Ectodermal cell (in vitro differentiated cells): ENCODE data around the gene SRMS.
"Not testable (repeated sequence)": the region's sequence is repeated elsewhere in the genome, so short reads cannot be mapped to it uniquely, and the experiment has no call there.

ENCODE experiments used
- H3K27ac ChIP-seq: 2 replicates; pipeline ENCODE4 v1.7.0; 2013; ENCODE audit warnings: mild to moderate bottlenecking, low read depth, low read length; ENCODE audit not compliant: insufficient read depth, poor library complexity, severe bottlenecking
- H3K27me3 ChIP-seq: 2 replicates; pipeline ENCODE4 v1.7.0; 2013; ENCODE audit warnings: mild to moderate bottlenecking, low read length; ENCODE audit not compliant: insufficient read depth, control insufficient read depth, poor library complexity, severe bottlenecking
- H3K36me3 ChIP-seq: one replicate; pipeline ENCODE4 v1.7.0; 2013; ENCODE audit warnings: low read length; ENCODE audit not compliant: control insufficient read depth, insufficient read depth
- H3K4me1 ChIP-seq: one replicate; pipeline ENCODE4 v1.7.0; 2013; ENCODE audit warnings: low read length; ENCODE audit not compliant: control insufficient read depth, insufficient read depth
- H3K4me3 ChIP-seq: 2 replicates; pipeline ENCODE4 v1.7.0; 2013; ENCODE audit warnings: low read depth, low read length, control low read depth; ENCODE audit not compliant: insufficient read depth
- H3K9me3 ChIP-seq: 2 replicates; pipeline ENCODE4 v1.7.0; 2013; ENCODE audit warnings: mild to moderate bottlenecking, low read length, moderate library complexity; ENCODE audit not compliant: control insufficient read depth
- WGBS, 2 experiments: methylation state at CpG; one replicate each; pipeline ENCODE4 v1.1.7; 2013; ENCODE audit warnings: missing lambda C conversion rate in 2 of 2; 5-methylcytosine and 5-hydroxymethylcytosine counted together

The SRMS gene

DNA sequence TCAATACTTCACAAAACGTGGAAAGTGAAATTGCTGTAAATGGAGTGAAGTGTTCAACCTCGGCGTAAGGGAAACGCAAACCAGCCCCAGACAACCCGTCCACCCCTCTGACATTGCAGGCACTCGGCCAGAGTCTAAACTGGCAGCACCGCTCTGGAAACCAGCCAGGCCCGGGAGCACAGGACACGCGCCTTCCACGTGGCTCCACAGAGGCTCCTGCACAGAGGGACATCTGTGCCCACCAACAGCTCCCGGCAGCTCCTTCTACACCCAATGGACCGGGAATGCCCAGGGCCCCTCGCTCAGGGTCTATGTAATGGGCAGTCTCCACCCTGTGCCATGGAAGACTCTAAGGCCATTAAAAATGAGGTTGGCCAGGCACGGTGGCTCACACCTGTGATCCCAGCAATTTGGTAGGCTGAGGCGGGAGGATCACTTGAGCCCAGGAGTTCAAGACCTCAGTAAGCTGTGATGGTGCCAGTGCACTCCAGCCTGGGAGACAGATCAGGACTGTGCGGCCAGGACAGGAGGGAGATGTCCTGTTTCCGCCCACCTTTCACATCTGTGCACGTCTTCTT lies 29.9 kb upstream of the SRMS start:
- Histone ChIP-seq H3K9me3 (no peaks in the 10 kb centered on the region), H3K27me3 (no peaks in the 10 kb centered on the region)
- 94% methylated on average over 19 of the region's 19 CpGs for whole genome bisulfite sequencing, 2 experiments

GRCh38 chr20:63576311-63576710 lies 28.8 kb upstream of the SRMS start:
- Histone ChIP-seq H3K27ac (no peak overlapping the region), H3K27me3 (no peaks in the 10 kb centered on the region), H3K9me3 (no peaks in the 10 kb centered on the region), H3K4me3 (no peak overlapping the region), H3K36me3 (no peaks in the 10 kb centered on the region), H3K4me1 (peaks cover 6% of the 10 kb centered on the region)
- WGBS, 2 experiments, result 90 to 91% methylated on average over 7 of the region's 7 CpGs

More for the DNA sequence above, 29.9 kb upstream of the SRMS start:
- Histone ChIP-seq H3K4me3 (no peak overlapping the region), H3K4me1 (peaks cover 6% of the 10 kb centered on the region), H3K36me3 (no peaks in the 10 kb centered on the region), H3K27ac (no peak overlapping the region)

- Histone ChIP-seq H3K27ac (no peak overlapping the region), H3K9me3 (no peaks in the 10 kb centered on the region), H3K36me3 (no peaks in the 10 kb centered on the region), H3K27me3 (no peaks in the 10 kb centered on the region), H3K4me3 (no peak overlapping the region), H3K4me1 (peaks cover 6% of the 10 kb centered on the region)
- 79 to 81% methylated on average over 28 of the region's 28 CpGs for WGBS, 2 experiments
These were observed 27.5 kb upstream of the SRMS start for GRCh38 chr20:63574829-63575743.

DNA sequence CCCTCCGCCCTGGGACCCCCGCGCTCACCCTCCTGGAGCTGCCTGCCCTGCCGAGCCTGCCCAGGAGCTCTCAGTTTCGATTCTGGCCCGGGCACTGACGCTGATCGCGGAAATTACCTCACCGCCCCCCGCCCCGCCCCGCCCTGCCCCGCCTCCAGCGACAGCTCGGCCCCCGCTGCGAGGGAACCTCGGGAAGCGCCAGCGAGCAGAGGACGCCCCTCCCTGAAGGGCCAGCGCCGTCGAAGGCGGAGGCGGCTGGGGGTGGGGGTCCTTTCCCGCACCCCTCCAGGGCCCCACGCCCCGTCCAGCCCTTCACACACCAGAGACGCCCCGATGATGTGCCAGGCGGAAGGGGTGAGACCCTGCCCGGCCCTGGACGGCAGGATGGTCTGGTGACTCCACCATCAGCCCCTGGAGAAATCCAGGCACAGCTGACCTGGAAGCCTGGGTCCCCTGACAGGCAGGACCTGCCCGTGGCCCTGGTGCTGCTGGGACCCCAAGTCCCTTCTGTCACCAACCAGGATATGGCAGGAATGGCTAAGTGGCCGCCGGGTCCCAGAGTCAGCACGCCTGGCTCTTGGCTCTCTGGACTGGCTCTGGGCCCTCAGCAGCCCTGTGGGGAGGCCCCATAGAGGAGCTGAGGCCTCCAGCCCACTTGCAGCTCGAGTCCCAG lies 26.7 kb upstream of the SRMS start, which contains the start of gene HELZ2:
Gene HELZ2 (minus strand): TSS at position 84 of the 673 bp plus-strand sequence. CDS start 1,854 bp downstream, outside the sequence.
- Histone ChIP-seq H3K4me3 (peak within 1 kb of the TSS; percentile 43), H3K4me1 (peaks cover 6% of the 10 kb centered on the region), H3K9me3 (no peaks in the 10 kb centered on the region), H3K36me3 (no peaks in the 10 kb centered on the region), H3K27me3 (no peaks in the 10 kb centered on the region), H3K27ac (no peak within 1 kb of the TSS)
- 10 to 11% methylated on average over 40 of the region's 40 CpGs for WGBS, 2 experiments

- no peaks in the 10 kb centered on the region for H3K27me3 ChIP-seq
These were observed 26.1 kb upstream of the SRMS start for GRCh38 chr20:63573647-63574131.

DNA sequence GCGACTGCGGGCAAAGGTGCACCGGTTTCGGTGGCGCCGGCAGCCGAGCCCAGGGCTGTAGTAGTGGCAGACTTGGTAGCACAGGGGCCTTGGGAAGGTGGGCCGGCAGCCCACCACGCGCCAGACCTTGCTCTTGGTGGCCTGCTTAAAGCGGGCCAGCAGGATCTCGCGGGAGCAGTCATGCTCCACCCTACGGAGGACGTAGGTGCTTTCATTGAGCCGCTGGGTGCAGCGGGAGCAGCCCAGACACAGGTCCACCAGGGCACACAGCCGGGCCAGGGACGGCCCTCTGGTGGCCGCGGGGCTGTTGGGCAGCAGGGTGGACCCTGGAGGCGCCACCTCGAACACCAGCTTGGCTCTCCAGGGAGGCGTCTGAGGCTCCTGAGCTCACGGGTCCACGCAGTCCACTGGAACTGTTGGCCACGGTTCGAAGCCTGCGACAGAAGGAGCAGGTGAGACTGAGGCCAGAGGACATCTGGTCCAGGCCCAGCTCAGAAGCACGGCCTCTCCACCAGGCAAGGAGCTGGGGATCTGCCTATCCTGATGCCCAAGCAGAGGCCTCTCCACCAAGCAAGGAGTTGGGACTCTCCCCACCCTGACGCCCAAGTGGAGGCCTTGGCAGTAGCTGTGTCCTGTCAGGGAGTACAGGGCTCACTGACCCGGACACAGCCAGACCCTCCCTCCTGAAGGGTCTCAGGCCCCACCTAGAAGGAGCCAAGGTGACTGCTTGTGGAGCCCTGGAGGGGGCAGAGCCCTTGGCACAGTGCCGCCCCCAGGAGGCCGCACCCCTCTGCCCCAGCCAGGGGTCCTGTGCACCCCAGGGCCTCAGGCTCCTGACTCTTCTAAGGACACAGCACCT lies 25.5 kb upstream of the SRMS start:
- WGBS, 2 experiments, result 90 to 93% methylated on average over 34 of the region's 34 CpGs
- H3K4me3 ChIP-seq, result peak overlapping the region; percentile 43

More at GRCh38 chr20:63573647-63574131, 26.1 kb upstream of the SRMS start:
- no peaks in the 10 kb centered on the region for H3K9me3 ChIP-seq
- peak overlapping the region; percentile 43 for H3K4me3 ChIP-seq
- H3K27ac ChIP-seq, result no peak overlapping the region
- 9% methylated on average over 21 to 24 of the region's 24 CpGs for WGBS, 2 experiments
- no peaks in the 10 kb centered on the region for H3K36me3 ChIP-seq
- peaks cover 6% of the 10 kb centered on the region for H3K4me1 ChIP-seq

GRCh38 chr20:63572071-63572787 lies 24.7 kb upstream of the SRMS start:
- no peaks in the 10 kb centered on the region for H3K27me3 ChIP-seq
- H3K4me1 ChIP-seq, result peaks cover 6% of the 10 kb centered on the region
- no peaks in the 10 kb centered on the region for H3K9me3 ChIP-seq
- H3K36me3 ChIP-seq, result no peaks in the 10 kb centered on the region
- no peak overlapping the region for H3K4me3 ChIP-seq
- WGBS, 2 experiments, result 92 to 93% methylated on average over 48 of the region's 48 CpGs
- no peak overlapping the region for H3K27ac ChIP-seq

More for the DNA sequence above, 25.5 kb upstream of the SRMS start:
- no peaks in the 10 kb centered on the region for H3K36me3 ChIP-seq
- peaks cover 6% of the 10 kb centered on the region for H3K4me1 ChIP-seq
- no peaks in the 10 kb centered on the region for H3K27me3 ChIP-seq
- no peak overlapping the region for H3K27ac ChIP-seq
- no peaks in the 10 kb centered on the region for H3K9me3 ChIP-seq

DNA sequence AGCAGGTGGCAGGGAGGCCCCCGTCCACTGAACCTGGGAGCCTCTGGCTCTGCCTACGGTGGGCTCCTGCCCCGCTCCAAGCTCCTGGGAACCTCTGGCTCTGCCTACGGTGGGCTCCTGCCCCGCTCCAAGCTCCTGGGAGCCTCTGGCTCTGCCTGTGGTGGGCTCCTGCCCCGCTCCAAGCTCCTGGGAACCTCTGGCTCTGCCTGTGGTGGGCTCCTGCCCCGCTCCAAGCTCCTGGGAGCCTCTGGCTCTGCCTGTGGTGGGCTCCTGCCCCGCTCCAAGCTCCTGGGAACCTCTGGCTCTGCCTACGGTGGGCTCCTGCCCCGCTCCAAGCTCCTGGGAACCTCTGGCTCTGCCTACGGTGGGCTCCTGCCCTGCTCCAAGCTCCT lies 23.5 kb upstream of the SRMS start:
- H3K27ac ChIP-seq, H3K9me3 ChIP-seq, H3K36me3 ChIP-seq, H3K4me1 ChIP-seq, H3K4me3 ChIP-seq, H3K27me3 ChIP-seq: not testable (repeated sequence)
- 73% methylated on average over 3 to 6 of the region's 11 CpGs for WGBS, 2 experiments
